Immature natural killer cell (primary cell): Measurements from ENCODE around the gene LILRB2. TPM values are rescaled to one million over a fixed set of nuclear protein-coding genes. Genes with fewer than 3 reads are reported as not detected.
"Not testable (repeated sequence)": the region's sequence is repeated elsewhere in the genome, so short reads cannot be mapped to it uniquely, and the experiment has no call there.

Experiments used
- DNase-seq, 3 donors: peaks; one replicate each; pipeline ENCODE4 v3.0.0; 2022; ENCODE audit warnings: mixed read lengths in 1 of 3
- H3K27ac Mint-ChIP-seq, 6 donors: one replicate each; pipeline ENCODE4 v1.8.0; 2020; ENCODE audit warnings: mixed read lengths in 6 of 6, mild to moderate bottlenecking in 5 of 6, inconsistent platforms in 4 of 6, moderate library complexity in 3 of 6
- H3K27me3 Mint-ChIP-seq, 3 donors: one replicate each; pipeline ENCODE4 v1.8.0; 2020 to 2021; ENCODE audit warnings: low read depth in 3 of 3, mild to moderate bottlenecking in 3 of 3, mixed read lengths in 3 of 3, moderate library complexity in 3 of 3, inconsistent platforms in 1 of 3
- H3K36me3 Mint-ChIP-seq, 3 donors: one replicate each; pipeline ENCODE4 v1.8.0; 2020; ENCODE audit warnings: mixed read lengths in 3 of 3, inconsistent platforms in 2 of 3, mild to moderate bottlenecking in 2 of 3
- H3K4me1 Mint-ChIP-seq, 2 donors: one replicate each; pipeline ENCODE4 v1.8.0; 2020; ENCODE audit warnings: inconsistent platforms in 2 of 2, mild to moderate bottlenecking in 2 of 2, mixed read lengths in 2 of 2, moderate library complexity in 1 of 2
- H3K4me3 Mint-ChIP-seq, 5 donors: one replicate each; pipeline ENCODE4 v1.8.0; 2020; ENCODE audit warnings: mild to moderate bottlenecking in 5 of 5, mixed read lengths in 5 of 5, inconsistent platforms in 3 of 5, moderate library complexity in 3 of 5
- H3K9me3 Mint-ChIP-seq, 6 donors: one replicate each; pipeline ENCODE4 v1.8.0; 2020; ENCODE audit warnings: mild to moderate bottlenecking in 6 of 6, mixed read lengths in 6 of 6, inconsistent platforms in 4 of 6, moderate library complexity in 3 of 6
- polyA plus RNA-seq, 3 donors: library from polyadenylated mRNA; unstranded; fragments of 300-500 nt; fragmentation: Illumina TruSeq; gene quantifications; one replicate each; pipeline ENCODE4 v1.2.3, GENCODE V29; 2021

LILRB2 gene
- polyA plus RNA-seq, 3 donors from 2014 or later = 0.14 to 0.81 (median 0.31) TPM

DNA sequence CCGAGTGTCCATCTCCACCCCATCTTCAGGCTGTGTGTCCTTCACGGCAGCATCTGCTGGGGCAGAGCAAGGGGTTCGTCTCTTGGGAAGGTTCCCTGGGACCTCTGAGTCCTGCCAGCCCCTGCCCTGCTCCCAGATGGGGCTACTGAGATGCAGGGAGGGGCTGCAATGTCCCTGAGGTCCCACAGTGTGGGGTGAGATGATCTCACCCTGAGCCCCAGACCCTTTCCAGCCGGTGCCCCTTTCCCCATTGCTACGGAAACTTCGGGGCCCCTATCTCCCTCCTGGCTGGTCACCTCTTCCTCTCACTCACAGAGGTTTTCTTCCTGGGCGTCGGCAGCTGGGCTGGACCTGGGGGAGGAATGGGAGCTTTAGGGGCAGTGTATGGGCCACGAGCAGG, 5.0 kb downstream of the LILRB2 start:
- H3K9me3 Mint-ChIP-seq = no peaks in the 10 kb centered on the region
- H3K4me1 Mint-ChIP-seq = no peaks in the 10 kb centered on the region
- DNase-seq = no peak
- peaks cover 2 to 13% (median 2%) of the 10 kb centered on the region in 3 donors for H3K27me3 Mint-ChIP-seq
- H3K27ac Mint-ChIP-seq = no peak overlapping the region
- H3K4me3 Mint-ChIP-seq = no peak overlapping the region
- H3K36me3 Mint-ChIP-seq = no peaks in the 10 kb centered on the region

- DNase-seq, H3K27me3 Mint-ChIP-seq, H3K27ac Mint-ChIP-seq, H3K4me3 Mint-ChIP-seq, H3K9me3 Mint-ChIP-seq, H3K4me1 Mint-ChIP-seq, H3K36me3 Mint-ChIP-seq: not testable (repeated sequence)
Observed at GRCh38 chr19:54274516-54274915, 6.4 kb downstream of the LILRB2 start.

GRCh38 chr19:54273821-54274220, 7.1 kb downstream of the LILRB2 start:
- Mint-ChIP-seq H3K27me3 (peaks cover 0 to 6% (median 2%) of the 10 kb centered on the region in 3 donors), H3K4me3 (no peak overlapping the region), H3K27ac (no peak overlapping the region), H3K36me3 (no peaks in the 10 kb centered on the region), H3K9me3 (no peaks in the 10 kb centered on the region), H3K4me1 (no peaks in the 10 kb centered on the region)
- no peak for DNase-seq

DNA sequence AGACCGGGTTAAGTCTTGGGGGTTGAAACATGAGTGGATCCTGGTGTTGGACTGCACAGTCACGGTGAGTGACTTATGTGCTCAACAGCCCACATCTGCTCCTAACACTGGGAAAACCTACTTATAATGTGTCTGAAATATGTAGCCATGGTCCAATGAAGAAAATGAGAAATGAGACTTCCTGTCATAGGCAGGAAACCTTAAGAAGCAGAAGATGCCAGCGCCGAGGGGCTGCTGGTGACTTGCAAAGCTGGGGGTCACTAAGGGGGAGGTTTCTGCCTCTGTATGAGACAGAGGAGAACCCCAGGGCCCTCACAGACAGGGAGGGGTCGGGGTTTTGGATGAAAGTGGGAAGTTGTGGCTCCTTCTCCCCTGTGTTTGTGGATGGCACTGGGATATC, 8.7 kb downstream of the LILRB2 start:
- H3K36me3 Mint-ChIP-seq, H3K27me3 Mint-ChIP-seq, H3K4me1 Mint-ChIP-seq, H3K4me3 Mint-ChIP-seq, H3K9me3 Mint-ChIP-seq, DNase-seq: not testable (repeated sequence)
- peak overlapping the region in 1 of 6 donors; percentile 14 for H3K27ac Mint-ChIP-seq

- DNase-seq, H3K4me1 Mint-ChIP-seq, H3K27me3 Mint-ChIP-seq, H3K9me3 Mint-ChIP-seq, H3K36me3 Mint-ChIP-seq, H3K4me3 Mint-ChIP-seq: not testable (repeated sequence)
- H3K27ac Mint-ChIP-seq = peak overlapping the region in 1 of 6 donors; percentile 61
Observed at GRCh38 chr19:54271587-54271986, 9.3 kb downstream of the LILRB2 start.

DNA sequence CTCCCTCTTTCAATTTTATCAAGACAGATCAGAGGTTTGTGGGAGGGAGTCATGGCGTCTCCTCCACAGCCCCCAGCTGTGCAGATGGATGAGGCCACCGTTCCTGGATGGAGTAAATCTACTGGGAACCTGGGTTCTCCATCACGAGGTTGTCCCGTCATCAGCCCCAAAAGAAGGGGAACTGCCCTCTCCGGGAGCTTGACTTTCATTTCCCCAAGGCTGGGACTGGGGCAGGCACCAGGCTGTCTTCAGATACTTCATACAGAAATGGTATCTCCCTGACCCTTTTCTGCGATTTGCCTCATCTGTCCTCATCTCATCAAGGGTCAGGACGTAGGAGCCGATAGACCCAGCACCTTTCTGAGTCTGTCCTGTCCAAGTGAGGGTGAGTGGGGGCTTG, 9.8 kb downstream of the LILRB2 start:
- Mint-ChIP-seq H3K4me3 (no peak overlapping the region), H3K27ac (peak overlapping the region in 1 of 6 donors; percentile 61), H3K36me3 (no peaks in the 10 kb centered on the region), H3K4me1 (no peaks in the 10 kb centered on the region), H3K27me3 (peaks cover 0 to 8% (median 2%) of the 10 kb centered on the region in 3 donors), H3K9me3 (no peaks in the 10 kb centered on the region)
- DNase-seq = no peak

DNA sequence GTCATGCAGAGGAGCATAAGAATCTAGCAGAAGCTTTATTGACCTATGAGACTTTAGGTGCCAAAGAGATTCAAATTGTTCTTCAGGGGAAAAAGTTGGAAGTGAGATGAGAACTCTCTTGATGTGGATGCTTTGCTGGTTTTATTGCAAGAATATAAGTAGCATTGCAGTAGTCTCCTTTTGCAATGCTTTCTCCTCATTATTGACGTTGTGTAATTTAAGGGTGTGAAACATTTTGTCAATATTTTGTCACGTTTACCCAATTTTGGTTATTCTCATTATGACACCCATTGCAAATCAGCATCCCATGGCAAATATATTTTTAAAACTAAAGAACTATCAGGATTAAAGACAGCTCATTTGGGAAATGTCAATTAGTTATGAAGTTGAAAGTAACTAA, 12.0 kb downstream of the LILRB2 start:
- no peak for DNase-seq
- no peaks in the 10 kb centered on the region for H3K9me3 Mint-ChIP-seq
- no peaks in the 10 kb centered on the region for H3K4me1 Mint-ChIP-seq
- H3K27me3 Mint-ChIP-seq = peaks cover 0 to 10% (median 2%) of the 10 kb centered on the region in 3 donors
- no peak overlapping the region for H3K27ac Mint-ChIP-seq
- H3K36me3 Mint-ChIP-seq = no peaks in the 10 kb centered on the region
- H3K4me3 Mint-ChIP-seq = no peak overlapping the region

DNA sequence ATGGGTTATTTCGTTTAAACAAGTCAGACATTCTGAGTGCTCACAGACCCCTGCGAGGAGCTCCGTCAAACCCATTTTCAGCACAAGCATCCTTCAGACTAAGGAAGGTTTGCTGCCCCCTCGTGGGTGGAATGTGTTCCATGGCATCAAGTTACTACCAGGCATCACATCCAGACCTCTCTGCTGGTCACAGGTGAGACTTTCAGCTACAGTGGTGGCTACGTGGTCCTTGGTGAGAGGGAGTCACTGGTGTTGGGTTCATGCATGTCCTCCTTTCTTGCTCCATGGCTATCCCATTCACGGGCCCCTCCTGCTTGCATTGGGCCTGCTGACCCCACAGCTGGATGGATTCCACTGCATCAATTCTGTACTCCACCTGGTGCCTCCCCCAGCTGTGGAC, 14.8 kb downstream of the LILRB2 start:
- H3K27me3 Mint-ChIP-seq = peaks cover 0 to 7% (median 2%) of the 10 kb centered on the region in 3 donors
- H3K4me3 Mint-ChIP-seq = no peak overlapping the region
- DNase-seq = peak; percentile 41 to 72 (median 47)
- peak overlapping the region in 1 of 6 donors; percentile 49 for H3K27ac Mint-ChIP-seq
- H3K4me1 Mint-ChIP-seq = no peaks in the 10 kb centered on the region
- H3K36me3 Mint-ChIP-seq = no peaks in the 10 kb centered on the region
- H3K9me3 Mint-ChIP-seq = no peaks in the 10 kb centered on the region

- no peak for DNase-seq
- Mint-ChIP-seq H3K4me1 (no peaks in the 10 kb centered on the region), H3K27me3 (peaks cover 0 to 9% (median under 1%) of the 10 kb centered on the region in 3 donors), H3K36me3 (no peaks in the 10 kb centered on the region), H3K9me3 (no peaks in the 10 kb centered on the region), H3K4me3 (no peak overlapping the region), H3K27ac (no peak overlapping the region)
Observed at GRCh38 chr19:54262470-54262869, 18.4 kb downstream of the LILRB2 start.

DNA sequence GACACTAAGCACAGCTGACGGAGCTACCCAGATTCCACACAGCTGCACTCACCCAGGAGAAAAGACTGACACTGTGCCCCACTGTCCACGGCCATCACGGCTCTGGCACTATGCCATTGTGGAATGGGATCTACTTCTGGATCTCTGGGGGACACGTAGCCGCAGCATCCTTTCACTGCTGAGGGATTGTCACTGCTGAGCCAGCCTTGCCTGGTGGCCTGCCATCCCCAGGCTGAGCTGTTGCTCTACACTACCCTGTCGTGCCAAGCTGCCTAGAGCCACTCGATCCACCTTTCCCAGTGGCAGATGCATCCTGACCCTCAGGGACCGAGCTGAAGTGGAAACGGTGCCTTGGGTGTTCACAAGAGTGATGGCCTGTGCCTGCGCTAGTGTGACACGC, 18.8 kb downstream of the LILRB2 start:
- Mint-ChIP-seq H3K27me3 (peaks cover 2 to 9% (median 2%) of the 10 kb centered on the region in 3 donors), H3K4me3 (no peak overlapping the region), H3K4me1 (no peaks in the 10 kb centered on the region), H3K27ac (no peak overlapping the region), H3K36me3 (no peaks in the 10 kb centered on the region), H3K9me3 (no peaks in the 10 kb centered on the region)
- DNase-seq = no peak

DNA sequence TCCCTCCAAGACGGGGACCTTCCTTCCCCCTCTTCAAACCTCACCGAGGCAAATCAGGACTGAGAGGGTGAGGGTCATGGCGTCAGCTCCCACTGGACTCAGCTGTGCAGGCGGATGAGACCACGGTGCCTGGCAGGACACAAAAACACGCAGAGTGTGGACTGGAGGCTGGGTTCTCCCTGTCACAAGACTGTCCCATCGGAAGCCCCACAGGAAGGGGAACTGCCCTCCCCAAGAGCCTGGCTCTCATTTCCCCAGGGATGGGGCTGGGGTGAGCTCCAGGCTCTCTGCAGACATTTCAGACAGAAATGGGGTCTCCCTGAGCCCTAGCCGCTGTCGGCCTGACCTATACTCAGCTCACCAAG, 23.8 kb downstream of the LILRB2 start, which contains the start of gene LILRB5:
TSS of gene LILRB5 (minus strand) at position 158 of the 365 bp plus-strand sequence. CDS start at position 78, 80 bp downstream.
- H3K9me3 Mint-ChIP-seq = no peaks in the 10 kb centered on the region

GRCh38 chr19:54256250-54257115, 24.4 kb downstream of the LILRB2 start:
- no peak overlapping the region for H3K27ac Mint-ChIP-seq
- peaks cover 4 to 7% (median 6%) of the 10 kb centered on the region in 3 donors for H3K27me3 Mint-ChIP-seq
- no peaks in the 10 kb centered on the region for H3K36me3 Mint-ChIP-seq
- no peak overlapping the region for H3K4me3 Mint-ChIP-seq
- no peaks in the 10 kb centered on the region for H3K9me3 Mint-ChIP-seq
- H3K4me1 Mint-ChIP-seq = no peaks in the 10 kb centered on the region
- DNase-seq = no peak

More for the DNA sequence above, 23.8 kb downstream of the LILRB2 start, which contains the start of gene LILRB5:
- Mint-ChIP-seq H3K4me3 (no peak within 1 kb of the TSS), H3K36me3 (no peaks in the 10 kb centered on the region), H3K27me3 (peaks cover 4 to 7% (median 6%) of the 10 kb centered on the region in 3 donors), H3K4me1 (no peaks in the 10 kb centered on the region), H3K27ac (no peak within 1 kb of the TSS)
- no peak for DNase-seq

DNA sequence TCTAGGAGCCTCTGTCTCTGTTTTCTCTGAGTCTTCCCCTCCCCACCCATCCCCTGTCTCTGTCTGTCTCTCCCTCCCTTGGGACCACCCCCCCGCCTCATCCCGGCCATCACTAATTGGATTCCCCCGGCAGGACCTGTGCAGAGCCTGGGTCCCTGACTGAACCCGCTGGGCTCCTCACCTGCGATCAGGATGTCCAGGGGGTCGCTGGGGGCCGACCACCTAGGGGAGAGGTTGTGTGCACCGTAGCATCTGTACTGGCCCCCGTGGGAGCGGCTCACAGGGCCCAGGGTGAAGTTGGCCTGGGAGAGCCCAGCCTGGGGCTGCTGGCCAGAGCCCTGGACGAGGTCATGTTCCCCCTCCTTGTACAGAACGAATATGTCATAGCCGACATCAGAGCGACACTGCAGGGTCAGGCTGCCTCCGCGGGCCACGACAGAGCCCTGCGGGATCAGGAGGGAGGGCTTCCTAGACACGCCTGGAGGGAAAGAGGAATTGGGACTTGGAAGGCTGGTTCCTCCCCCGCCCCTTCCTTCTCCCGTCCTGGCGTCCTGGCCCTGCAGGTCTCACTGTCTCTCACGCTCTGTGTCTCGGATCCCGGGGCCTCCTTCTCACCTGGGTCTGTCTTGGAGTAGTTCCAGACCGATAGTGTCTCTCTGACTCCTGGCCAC, 25.7 kb downstream of the LILRB2 start:
- peaks cover 4 to 7% (median 6%) of the 10 kb centered on the region in 3 donors for H3K27me3 Mint-ChIP-seq
- H3K27ac Mint-ChIP-seq = no peak overlapping the region
- no peak for DNase-seq
- no peak overlapping the region for H3K4me3 Mint-ChIP-seq
- no peaks in the 10 kb centered on the region for H3K36me3 Mint-ChIP-seq
- H3K9me3 Mint-ChIP-seq = no peaks in the 10 kb centered on the region
- H3K4me1 Mint-ChIP-seq = no peaks in the 10 kb centered on the region

DNA sequence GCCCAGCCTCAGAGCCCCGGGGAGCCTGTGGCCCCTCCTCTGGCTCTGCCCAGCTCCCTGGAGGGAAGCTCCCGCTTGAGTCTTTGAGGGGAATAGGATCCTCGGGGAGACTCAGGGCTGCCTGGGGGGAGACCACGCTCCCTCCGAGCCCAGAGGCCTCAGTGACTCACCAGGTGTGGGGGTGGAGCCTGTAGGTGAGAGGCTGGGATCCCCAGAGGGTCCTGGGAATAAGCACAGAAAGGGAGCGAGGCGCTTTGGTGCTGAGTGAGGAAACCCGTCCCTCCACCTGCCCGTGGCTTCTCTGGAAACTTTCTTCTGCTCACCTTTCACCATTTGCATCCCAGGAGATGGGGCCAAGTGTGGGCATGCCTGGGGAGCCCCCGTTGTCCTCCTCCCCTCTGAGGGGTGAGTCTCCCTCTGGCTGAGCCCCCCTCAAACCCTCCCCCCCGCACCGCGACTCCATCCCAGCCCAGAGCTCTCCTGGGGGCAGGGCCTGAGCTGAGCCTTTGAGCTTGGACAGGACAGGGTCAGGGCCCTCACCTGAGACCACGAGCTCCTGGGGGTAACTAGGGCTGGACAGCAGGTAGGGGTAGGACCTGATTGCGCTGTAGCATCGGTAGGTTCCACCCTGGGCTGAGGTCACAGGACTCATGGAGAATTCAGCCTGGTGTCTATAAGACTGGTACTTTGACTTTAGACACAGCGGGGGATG, 26.6 kb downstream of the LILRB2 start:
- Mint-ChIP-seq H3K4me3 (no peak overlapping the region), H3K27ac (no peak overlapping the region), H3K4me1 (no peaks in the 10 kb centered on the region), H3K27me3 (peaks cover 4 to 6% (median 6%) of the 10 kb centered on the region in 3 donors), H3K36me3 (no peaks in the 10 kb centered on the region), H3K9me3 (no peaks in the 10 kb centered on the region)
- DNase-seq = no peak
